NOMO-1 treated with dmso at 0.1 percent for 144 hours (cell line): Measurements from ENCODE around the gene C22orf23.

Source experiments
- DNase-seq: peaks from one replicate; lab custom pipeline; 2025; ENCODE audit not compliant: unreplicated experiment; lab: John Stamatoyannopoulos, UW

Gene C22orf23

GRCh38 chr22:37926771-37927636 lies 26.4 kb downstream of the C22orf23 start:
- DNase-seq = no peak

GRCh38 chr22:37926358-37926757 lies 27.0 kb downstream of the C22orf23 start:
- no peak for DNase-seq

DNA sequence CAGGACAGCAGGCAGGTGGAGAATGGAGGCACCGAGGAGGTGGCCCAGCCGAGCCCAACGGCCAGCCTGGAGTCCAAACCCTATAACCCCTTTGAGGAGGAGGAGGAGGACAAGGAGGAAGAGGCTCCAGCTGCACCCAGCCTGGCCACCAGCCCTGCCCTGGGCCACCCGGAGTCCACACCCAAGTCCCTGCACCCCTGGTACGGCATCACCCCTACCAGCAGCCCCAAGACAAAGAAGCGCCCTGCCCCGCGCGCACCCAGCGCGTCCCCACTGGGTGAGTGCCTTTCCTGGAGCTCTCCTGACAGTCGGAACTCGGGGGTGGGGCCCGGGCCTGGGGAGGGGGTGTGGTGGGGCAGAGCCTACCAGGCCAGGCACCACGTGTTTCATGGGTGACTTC lies 27.6 kb downstream of the C22orf23 start:
- DNase-seq = no peak

- DNase-seq = no peak
Measured at GRCh38 chr22:37925330-37925729, 28.1 kb downstream of the C22orf23 start.

DNA sequence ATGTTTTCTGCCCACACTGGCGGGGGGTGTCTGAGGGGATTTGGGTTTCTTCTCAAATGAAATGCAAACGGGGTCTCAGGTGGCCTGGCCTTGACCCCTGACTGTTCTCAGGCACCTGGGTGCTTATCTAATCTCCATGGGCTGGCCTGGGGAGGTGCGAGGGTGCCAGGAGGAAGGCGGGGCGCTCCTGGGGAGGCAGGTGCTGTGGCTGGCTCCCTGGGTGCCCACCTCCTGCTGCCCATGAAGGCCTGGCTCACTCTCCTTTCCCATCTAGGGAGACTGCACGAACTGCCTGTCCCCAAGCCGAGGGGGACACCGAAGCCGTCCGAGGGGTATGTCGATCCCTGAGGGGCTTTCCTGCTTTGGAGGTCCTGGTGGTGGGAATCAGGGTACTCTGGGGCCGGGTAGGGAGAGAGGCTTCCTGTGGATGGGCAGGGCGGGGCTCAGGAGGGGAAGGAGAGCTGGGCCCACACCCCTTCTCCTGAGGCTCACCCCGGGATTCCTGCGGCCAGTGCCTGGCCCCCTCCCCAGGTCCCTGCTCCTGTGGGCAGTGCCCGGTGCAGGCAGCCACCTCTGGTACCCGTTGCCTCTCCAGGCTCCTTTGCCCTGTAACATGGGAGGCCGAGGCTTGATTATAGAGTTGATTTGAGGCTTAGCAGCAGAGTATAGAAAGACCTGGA lies 28.9 kb downstream of the C22orf23 start:
- DNase-seq = no peak

DNA sequence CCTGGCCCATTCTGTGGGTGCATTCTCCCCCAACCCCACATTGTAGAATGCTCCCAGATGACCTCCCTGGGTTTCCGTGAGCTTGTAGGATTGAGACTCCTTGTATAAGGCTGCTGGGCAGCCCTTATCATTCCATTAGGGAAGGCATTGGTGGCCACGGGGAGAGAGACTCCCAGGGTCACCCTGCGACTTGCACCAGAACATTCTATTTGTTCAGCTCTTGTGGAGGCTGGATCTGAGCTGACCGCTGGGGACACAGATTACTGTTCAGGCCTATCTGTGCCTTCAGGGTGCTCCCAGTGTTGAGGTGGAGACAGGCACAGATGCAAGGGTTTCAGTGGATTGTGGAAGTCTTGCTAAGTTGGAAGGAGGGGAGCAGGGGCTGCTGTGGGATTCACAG lies 29.5 kb downstream of the C22orf23 start:
- no peak for DNase-seq

DNA sequence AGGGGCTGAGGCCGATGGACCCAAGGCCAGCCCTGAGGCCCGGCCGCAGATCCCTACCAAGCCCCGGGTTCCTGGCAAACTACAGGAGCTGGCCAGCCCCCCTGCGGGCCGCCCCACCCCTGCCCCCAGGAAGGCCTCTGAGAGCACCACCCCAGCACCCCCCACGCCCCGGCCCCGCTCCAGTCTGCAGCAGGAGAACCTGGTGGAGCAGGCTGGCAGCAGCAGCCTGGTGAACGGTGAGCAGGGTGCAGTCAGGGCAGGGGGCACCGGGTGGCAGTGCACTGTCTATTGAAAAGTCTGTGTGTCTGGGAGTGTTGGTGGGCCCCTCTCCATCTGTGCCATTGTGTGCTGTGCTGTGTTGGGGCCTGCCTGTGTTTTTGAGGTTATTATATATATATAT lies 31.2 kb downstream of the C22orf23 start:
- no peak for DNase-seq

GRCh38 chr22:37920126-37920525 lies 33.3 kb downstream of the C22orf23 start:
- no peak for DNase-seq

DNA sequence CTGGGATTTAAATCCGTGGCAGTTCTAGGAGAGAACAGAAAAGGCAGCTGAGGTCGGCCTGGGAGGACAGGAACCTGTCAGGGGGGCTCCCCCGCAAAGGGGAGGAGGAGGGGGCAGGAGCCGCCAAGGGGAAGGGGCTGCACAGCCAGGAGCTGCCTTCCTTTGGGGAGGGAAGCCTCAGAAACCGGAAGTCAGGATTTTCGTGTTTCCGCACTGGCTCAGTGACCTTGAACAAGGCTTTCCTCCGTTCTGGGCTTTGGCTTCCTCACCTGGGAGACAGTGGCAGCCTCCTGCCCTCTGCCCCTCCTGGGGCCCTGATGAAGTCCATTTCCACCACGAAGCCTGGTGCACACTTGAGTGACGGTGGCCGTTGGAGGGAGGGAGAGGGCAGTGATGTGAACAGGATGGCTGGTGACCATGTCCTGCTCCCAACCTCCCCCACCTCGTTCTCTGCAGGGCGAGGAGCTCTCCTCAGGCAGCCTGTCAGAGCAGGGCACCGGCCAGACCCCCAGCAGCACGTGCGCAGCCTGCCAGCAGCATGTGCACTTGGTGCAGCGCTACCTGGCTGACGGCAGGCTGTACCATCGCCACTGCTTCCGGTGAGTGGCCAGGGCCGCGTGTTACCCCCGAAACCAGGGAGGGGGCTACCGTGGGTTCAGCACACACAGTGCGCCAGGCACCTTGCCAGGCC lies 34.7 kb downstream of the C22orf23 start:
- no peak for DNase-seq

DNA sequence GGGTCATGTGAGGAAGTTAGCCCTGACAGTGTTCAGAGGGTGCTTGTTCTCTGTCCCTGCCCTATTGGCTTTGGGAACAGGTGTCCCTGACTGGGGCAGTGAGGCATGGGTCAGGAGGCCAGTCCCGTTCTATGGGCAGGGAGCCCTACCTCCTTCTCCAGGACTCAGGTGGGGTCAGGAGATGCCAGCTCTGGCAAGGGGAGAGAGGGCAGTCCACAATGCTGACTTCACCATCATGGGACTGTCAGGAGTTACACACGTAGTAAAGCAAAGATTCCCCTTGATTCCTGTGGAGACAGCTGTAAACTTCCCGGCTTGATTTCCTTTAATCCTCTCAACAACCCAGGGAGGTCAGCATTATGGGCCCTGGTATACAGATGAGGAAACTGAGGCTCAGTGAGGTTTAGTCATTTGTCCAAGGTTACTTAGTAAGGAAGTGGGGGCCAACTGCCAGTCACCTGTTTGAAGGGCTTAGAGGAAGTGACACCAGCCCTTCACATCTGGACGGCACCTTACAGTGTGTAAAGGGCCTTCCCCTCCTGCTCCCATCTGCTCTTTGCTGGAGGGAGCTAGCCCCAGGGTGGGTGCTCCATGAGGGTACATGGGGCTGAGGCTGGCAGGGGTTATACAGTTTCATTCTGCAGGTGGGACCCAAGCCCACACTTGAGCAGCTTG lies 35.4 kb downstream of the C22orf23 start:
- DNase-seq = no peak

- no peak for DNase-seq
Measured at GRCh38 chr22:37916311-37916710, 37.1 kb downstream of the C22orf23 start.

GRCh38 chr22:37913233-37913721 lies 40.1 kb downstream of the C22orf23 start:
- DNase-seq = no peak

DNA sequence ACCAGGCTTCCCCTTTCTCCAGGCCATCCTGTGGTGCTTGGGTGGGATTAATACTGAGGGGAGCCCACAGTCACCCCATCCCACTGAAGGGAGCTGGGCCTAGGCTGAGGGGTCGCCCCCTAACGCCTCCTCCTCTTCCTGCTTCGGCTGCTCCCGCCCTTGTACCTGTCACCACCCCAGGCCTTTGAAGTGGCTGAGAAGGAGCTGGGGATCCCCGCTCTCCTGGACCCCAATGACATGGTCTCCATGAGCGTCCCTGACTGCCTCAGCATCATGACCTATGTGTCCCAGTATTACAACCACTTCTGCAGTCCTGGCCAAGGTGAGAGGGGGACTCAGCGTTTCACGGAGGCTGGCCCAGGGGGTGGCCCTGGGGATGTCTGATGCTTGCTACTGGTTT lies 41.2 kb downstream of the C22orf23 start:
- no peak for DNase-seq

DNA sequence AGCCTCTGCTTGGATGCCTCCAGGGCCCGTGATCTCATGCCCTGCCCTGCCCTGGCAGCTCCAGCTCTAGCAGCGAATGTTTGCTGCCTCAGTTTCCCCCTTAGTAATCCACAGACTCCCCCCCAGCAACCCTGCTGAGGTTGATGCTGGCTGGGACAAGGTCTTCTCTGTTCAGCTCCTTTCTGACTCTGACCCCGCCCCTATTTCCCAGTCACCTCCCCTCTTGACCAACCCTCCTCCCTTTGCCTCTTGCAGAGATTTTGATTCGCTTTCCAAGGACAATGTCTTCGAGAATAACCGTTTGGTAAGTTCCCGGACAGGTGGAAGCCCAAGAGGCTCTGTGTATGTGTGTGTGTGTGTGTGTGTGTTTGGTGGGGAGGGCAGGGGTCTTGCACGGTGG lies 41.7 kb downstream of the C22orf23 start:
- no peak for DNase-seq

DNA sequence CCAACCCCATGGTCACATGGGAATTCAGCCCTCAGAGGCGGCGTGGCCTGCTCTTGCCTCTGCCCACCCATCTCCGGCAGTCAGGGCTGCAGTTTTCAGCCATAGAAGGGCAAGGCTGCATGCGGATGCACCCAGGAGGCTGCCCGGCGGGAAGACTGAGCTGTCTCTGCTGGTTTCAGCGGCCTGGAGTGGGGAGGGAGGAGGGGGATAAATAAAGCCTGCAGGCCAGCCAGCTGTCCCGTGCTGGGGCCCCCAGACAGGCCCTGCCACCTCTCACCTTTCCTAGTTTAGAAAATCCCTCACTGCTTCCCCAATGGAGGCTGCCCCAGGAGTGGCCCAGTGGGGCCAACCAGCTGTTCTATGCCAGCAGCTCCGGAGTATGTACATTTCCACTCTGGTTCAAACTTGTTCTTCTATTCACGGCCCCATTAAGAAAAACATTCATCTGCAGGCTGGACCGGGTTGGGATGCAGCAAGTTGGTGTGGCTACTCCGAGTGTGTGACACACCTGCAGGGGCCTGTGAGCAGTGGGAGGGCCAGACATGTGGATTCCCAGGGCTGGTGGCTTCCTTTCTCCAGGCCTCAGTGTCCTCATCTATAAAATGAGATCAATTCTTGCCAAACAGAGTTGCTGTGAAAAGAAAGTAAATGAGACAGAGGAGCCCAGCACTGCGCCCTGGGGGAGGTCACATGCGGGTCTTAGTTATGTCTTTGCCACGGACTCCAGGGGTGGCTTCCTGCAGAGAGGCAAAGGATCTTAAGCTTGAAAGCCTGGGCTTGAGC lies 42.3 kb downstream of the C22orf23 start:
- DNase-seq = no peak

DNA sequence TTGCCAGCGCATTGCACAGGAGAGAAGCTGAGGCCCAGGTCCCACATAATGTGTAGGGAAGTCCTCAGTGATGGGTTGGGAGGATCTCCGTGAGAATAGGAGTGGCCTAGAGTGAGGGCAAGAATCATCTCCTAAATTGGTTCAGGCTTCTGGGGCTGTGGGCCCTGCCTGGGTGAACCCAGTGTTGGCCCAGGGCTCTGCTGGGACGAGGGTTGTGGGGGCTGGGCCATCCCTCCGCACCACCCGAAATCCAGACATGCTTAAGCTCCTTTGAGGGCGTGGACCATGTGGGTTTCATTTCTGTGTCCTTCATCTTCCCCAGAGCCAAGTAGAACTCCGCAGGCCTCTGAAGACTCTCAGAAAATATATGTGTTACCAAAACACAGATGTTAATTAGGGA lies 43.6 kb downstream of the C22orf23 start:
- DNase-seq = no peak

DNA sequence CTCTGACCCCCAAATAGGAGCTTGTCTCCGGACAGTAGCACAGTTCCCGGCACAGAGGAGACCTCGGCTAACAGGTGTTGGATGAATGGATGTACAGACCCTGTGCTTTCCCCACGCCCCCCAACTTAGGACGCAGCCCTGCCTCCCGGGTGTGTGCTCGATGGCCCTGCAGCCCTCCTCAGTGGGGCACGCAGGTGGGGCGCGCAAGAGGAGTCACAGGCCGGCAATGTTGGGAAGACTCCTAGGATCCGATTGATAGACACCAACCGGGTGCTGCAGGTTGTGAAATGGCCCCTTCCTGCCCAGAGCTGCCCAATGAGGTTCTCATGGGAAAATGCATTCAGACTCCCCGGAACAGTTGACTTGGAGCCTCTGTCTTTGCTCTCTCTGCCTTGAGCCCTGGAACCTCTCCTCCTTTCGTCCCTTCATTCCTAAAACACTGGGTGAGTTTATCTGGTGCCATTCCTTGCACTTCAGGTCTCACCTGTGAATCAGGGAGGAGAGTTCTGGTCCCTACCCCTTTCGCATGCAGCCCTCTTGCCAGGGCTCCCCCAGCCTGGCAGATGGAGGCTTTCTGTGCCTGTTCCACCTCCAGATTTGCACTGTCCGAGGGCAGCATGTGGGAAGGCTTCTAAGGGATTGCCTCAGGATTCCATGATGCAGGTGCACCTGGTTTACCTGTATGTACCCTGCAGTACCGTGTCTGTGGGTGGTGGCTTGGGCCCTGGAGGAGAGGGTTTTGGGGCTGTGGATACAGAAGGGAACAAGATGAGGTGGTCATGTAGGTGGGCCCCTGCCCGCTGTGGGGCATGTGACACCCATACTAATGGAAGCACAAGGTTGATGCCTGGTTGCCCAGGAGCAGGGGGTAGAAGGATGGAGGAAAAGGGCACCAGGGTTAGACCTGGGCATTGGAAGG lies 46.1 kb downstream of the C22orf23 start:
- DNase-seq = no peak

DNA sequence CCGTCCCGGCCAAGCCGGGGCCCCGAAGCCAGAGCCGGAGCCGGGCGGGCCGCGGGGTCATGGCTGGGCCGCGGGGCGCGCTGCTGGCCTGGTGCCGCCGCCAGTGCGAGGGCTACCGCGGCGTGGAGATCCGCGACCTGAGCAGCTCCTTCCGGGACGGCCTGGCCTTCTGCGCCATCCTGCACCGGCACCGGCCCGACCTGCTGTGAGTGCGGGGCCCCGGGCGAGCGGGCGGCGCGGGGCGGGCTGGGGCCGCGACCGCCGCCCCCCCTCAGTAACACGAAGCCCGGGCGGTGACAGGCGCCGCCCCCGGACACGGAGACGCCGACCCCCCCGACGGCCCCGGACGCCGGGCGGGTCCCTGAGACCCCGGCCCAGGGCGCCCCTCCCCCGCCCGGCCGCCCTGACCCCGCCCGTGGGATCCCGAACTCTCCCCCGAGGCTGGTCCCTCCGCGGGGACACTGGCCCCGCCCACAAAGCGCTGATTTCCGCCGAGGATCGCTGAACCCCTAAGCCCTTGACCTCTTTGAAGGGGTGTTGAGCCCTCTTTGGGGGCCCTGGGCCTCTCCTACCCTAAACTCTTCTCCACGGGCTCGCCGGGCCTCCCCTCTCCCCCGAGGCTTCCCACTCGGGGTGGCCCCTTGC lies 46.9 kb downstream of the C22orf23 start:
- DNase-seq = no peak
